ENCODE data around the gene DSTN.

DSTN gene

DNA sequence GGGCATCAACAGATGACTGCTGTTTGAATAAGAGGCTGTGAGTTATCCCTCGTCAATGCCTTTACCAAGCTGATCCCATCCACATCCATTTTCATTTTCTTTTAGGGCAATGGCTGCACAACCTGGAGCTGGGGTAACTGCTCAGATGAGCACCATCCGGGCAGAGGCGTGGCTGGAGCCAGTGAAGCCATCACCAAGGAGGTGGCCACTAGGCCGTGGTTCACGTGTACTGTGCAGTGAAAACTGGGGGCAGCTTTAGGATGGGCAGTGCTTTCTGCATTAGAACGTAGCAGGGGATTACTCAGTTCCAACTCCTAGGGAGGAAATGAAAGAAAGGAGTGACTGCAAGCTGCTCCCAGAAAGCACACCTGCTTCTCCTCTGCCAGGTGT, 60.9 kb downstream of the DSTN start:
- H3K27me3 ChIP-seq (ENCODE audit: control insufficient read depth, insufficient read depth, low read length), result no peaks in the 10 kb centered on the region
- H3K9me3 ChIP-seq (ENCODE audit: control insufficient read depth, low read length), result no peaks in the 10 kb centered on the region
- H3K4me3 ChIP-seq (ENCODE audit: low read depth, low read length), result no peak overlapping the region
- TF ChIP-seq, protein P1, sequence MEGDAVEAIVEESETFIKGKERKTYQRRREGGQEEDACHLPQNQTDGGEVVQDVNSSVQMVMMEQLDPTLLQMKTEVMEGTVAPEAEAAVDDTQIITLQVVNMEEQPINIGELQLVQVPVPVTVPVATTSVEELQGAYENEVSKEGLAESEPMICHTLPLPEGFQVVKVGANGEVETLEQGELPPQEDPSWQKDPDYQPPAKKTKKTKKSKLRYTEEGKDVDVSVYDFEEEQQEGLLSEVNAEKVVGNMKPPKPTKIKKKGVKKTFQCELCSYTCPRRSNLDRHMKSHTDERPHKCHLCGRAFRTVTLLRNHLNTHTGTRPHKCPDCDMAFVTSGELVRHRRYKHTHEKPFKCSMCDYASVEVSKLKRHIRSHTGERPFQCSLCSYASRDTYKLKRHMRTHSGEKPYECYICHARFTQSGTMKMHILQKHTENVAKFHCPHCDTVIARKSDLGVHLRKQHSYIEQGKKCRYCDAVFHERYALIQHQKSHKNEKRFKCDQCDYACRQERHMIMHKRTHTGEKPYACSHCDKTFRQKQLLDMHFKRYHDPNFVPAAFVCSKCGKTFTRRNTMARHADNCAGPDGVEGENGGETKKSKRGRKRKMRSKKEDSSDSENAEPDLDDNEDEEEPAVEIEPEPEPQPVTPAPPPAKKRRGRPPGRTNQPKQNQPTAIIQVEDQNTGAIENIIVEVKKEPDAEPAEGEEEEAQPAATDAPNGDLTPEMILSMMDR (IDR thresholded peaks at IDR 0.05), result no peak
- H2AFZ ChIP-seq, result no peak overlapping the region
- no peak overlapping the region for H3K4me2 ChIP-seq (ENCODE audit: low read length)
- peaks cover 21% of the 10 kb centered on the region for H3K79me2 ChIP-seq
- no peaks in the 10 kb centered on the region for H3K4me1 ChIP-seq
- H3K9ac ChIP-seq, result no peak overlapping the region
- H3K36me3 ChIP-seq (ENCODE audit: control insufficient read depth, insufficient read depth, low read length), result no peaks in the 10 kb centered on the region
- no peak overlapping the region for H3K27ac ChIP-seq

DNA sequence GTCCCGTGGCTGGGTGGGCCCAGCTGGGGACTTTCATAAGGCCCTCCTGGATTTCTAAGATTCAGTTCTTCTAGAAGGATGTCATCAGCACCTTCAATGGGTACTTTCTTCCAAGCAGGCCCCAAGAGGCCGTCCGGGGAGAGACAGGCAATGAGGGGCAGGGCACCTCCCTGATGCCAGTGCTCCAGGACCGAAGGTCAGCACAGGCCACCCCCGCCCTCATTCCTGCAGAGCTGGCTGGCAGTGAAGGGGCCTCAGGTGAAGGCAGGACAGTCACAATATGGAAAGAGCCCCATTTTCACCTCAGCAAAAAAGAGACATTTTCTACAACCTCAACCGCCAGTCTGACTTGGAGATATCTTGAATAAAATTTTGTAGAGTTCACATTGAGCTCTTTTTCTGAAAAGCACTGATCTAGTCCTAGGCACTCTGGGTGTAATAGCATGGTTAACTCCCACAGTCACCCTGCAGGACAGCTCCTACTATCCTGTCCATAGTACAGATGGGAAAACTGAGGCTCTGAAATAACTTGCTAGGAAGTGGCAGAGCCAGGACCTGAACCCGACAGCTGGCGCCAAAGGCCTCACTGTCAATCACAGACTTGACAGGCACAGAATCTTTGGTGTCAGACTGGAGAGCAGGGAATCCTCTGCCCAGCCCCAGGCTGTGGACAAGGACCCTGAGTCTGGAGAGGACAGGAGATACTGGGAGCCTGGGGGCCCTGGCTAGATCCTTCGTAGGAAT, 61.9 kb downstream of the DSTN start:
- TF ChIP-seq, protein P1 (IDR thresholded peaks at IDR 0.05), result no peak
- H3K9ac ChIP-seq, result no peak overlapping the region
- H2AFZ ChIP-seq, result no peak overlapping the region
- H3K27ac ChIP-seq, result no peak overlapping the region
- H3K4me1 ChIP-seq, result no peaks in the 10 kb centered on the region
- no peak overlapping the region for H3K4me2 ChIP-seq (ENCODE audit: low read length)
- peaks cover 23% of the 10 kb centered on the region for H3K79me2 ChIP-seq
- H3K9me3 ChIP-seq (ENCODE audit: control insufficient read depth, low read length), result no peaks in the 10 kb centered on the region
- H3K27me3 ChIP-seq (ENCODE audit: control insufficient read depth, insufficient read depth, low read length), result no peaks in the 10 kb centered on the region
- no peak overlapping the region for H3K4me3 ChIP-seq (ENCODE audit: low read depth, low read length)
- H3K36me3 ChIP-seq (ENCODE audit: control insufficient read depth, insufficient read depth, low read length), result no peaks in the 10 kb centered on the region

DNA sequence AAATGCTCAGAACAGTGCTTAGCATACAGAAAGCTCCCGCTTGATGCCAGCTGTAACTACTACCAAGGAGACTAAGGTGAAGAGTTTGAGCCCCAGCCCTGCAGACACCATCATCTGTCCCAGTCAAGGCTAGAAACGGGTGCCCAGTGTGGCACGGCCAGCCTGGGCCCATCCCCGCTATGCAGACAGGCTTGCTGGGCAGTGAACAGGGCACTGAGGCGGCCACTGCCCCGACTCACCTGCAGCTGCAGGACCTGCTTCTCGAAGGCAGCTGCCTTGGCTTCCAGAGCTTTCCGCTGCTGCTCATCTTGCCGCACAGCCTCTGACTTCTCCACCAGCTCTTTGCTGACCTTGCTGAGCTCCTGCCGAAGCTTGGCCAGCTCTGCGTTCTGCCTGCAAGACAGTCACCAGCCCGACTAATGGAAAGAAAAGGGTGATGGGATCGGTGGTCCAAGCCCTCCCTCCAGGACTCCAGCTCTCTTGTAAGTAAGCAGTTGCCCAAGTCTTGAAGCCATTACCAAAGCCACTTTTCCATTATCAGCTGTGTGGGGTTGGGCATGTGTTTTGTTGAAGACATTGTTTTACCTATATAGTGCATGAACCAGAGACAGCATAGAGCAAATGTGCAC, 63.5 kb downstream of the DSTN start:
- Histone ChIP-seq H3K4me1 (no peaks in the 10 kb centered on the region), H3K27me3 (ENCODE audit: control insufficient read depth, insufficient read depth, low read length) (no peaks in the 10 kb centered on the region), H3K79me2 (peaks cover 37% of the 10 kb centered on the region), H3K27ac (no peak overlapping the region), H3K4me2 (ENCODE audit: low read length) (no peak overlapping the region), H2AFZ (no peak overlapping the region), H3K4me3 (ENCODE audit: low read depth, low read length) (no peak overlapping the region), H3K36me3 (ENCODE audit: control insufficient read depth, insufficient read depth, low read length) (no peaks in the 10 kb centered on the region), H3K9me3 (ENCODE audit: control insufficient read depth, low read length) (no peaks in the 10 kb centered on the region), H3K9ac (no peak overlapping the region)
- TF ChIP-seq, protein P1 (IDR thresholded peaks at IDR 0.05), result no peak

DNA sequence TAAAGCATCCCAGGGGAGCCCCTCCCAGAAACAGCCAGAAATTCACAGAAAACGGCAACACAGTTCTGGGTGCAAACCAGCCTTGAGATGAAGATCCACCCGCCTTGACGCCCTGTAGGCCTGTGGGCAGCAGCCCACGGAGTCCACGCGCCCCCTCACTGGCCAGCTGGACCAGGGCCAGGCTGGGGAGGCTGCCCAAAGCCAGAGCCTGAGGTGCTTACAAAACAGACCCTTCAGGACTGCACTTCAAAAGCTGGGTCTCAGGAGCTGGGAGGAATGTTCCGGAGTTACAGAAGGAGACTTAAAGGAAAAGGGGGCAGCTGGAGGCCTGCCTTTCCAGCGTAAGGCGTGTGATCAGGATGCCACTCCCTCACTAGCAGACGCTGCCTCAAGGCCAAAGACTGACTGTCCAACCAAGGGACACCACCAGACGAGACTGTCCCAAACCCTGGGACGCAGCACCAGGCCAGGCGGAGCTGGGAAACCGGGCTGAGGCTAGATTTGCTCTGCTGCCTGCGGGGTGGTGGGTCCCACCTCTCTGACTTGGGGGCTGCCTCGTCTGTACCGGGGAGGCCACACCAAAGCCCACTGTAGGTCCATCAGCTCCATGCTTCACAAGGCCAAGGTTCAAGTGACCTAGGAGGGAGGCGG, 64.1 kb downstream of the DSTN start:
- TF ChIP-seq, protein P1 (IDR thresholded peaks at IDR 0.05), result no peak
- H3K4me2 ChIP-seq (ENCODE audit: low read length), result no peak overlapping the region
- no peak overlapping the region for H3K27ac ChIP-seq
- no peaks in the 10 kb centered on the region for H3K4me1 ChIP-seq
- no peaks in the 10 kb centered on the region for H3K27me3 ChIP-seq (ENCODE audit: control insufficient read depth, insufficient read depth, low read length)
- no peak overlapping the region for H2AFZ ChIP-seq
- H3K79me2 ChIP-seq, result peaks cover 41% of the 10 kb centered on the region
- no peaks in the 10 kb centered on the region for H3K36me3 ChIP-seq (ENCODE audit: control insufficient read depth, insufficient read depth, low read length)
- H3K4me3 ChIP-seq (ENCODE audit: low read depth, low read length), result no peak overlapping the region
- H3K9ac ChIP-seq, result no peak overlapping the region
- H3K9me3 ChIP-seq (ENCODE audit: control insufficient read depth, low read length), result no peaks in the 10 kb centered on the region
